Type B pancreatic cell (in vitro differentiated cells): ENCODE results near the gene PRR15L. TPM values are rescaled to one million over a fixed set of nuclear protein-coding genes. Genes with fewer than 3 reads are reported as not detected.

Experiments
- DNase-seq: peaks from one replicate; pipeline ENCODE4 v3.0.0; 2021; ENCODE audit warnings: mixed read lengths; ENCODE audit not compliant: unreplicated experiment; ENCODE audit errors: extremely low spot score
- H3K27ac Mint-ChIP-seq: 2 replicates; pipeline ENCODE4 v1.8.0; 2021; ENCODE audit warnings: mild to moderate bottlenecking, mixed read lengths
- H3K27me3 Mint-ChIP-seq: 2 replicates; pipeline ENCODE4 v1.8.0; 2021; ENCODE audit warnings: mixed read lengths
- H3K36me3 Mint-ChIP-seq: 2 replicates; pipeline ENCODE4 v1.8.0; 2021; ENCODE audit warnings: mixed read lengths
- H3K4me1 Mint-ChIP-seq: one replicate; pipeline ENCODE4 v1.8.0; 2021; ENCODE audit warnings: mixed read lengths; ENCODE audit not compliant: unreplicated experiment
- H3K4me3 Mint-ChIP-seq: 2 replicates; pipeline ENCODE4 v1.8.0; 2021; ENCODE audit warnings: mild to moderate bottlenecking, mixed read lengths
- H3K9me3 Mint-ChIP-seq: 2 replicates; pipeline ENCODE4 v1.8.0; 2021; ENCODE audit warnings: mixed read lengths
- CTCF ChIP-seq: fragments of 200-600 bp; sonication (generic); conservative IDR thresholded peaks from 2 replicates; pipeline ENCODE4 v1.5.0; 2021; ENCODE audit warnings: antibody characterized with exemption, mild to moderate bottlenecking
- total RNA-seq: library from RNA; stranded (reverse); gene quantifications from 2 replicates; pipeline ENCODE4 v1.2.1, GENCODE V29; 2021; ENCODE audit warnings: low replicate concordance

PRR15L gene
- total RNA-seq, 1 donor from 2014 or later: 20.0 TPM

- peak overlapping the region; percentile 77 for H3K4me3 Mint-ChIP-seq
- no peaks in the 10 kb centered on the region for H3K36me3 Mint-ChIP-seq
- H3K27ac Mint-ChIP-seq: peak overlapping the region; percentile 71
- peak; percentile 94 for DNase-seq
- peaks cover 10% of the 10 kb centered on the region for H3K4me1 Mint-ChIP-seq
- no peaks in the 10 kb centered on the region for H3K9me3 Mint-ChIP-seq
- H3K27me3 Mint-ChIP-seq: no peaks in the 10 kb centered on the region
- peak; percentile 96 for TF ChIP-seq CTCF
Observed at GRCh38 chr17:47949197-47949759, 8.4 kb downstream of the PRR15L start.

- H3K27ac Mint-ChIP-seq: peak overlapping the region; percentile 71
- DNase-seq: no peak
- peak overlapping the region; percentile 77 for H3K4me3 Mint-ChIP-seq
- H3K36me3 Mint-ChIP-seq: no peaks in the 10 kb centered on the region
- peaks cover 11% of the 10 kb centered on the region for H3K4me1 Mint-ChIP-seq
- TF ChIP-seq CTCF: no peak
- H3K27me3 Mint-ChIP-seq: no peaks in the 10 kb centered on the region
- no peaks in the 10 kb centered on the region for H3K9me3 Mint-ChIP-seq
Observed at GRCh38 chr17:47948706-47949196, 8.9 kb downstream of the PRR15L start.

- Mint-ChIP-seq H3K4me1 (peaks cover 16% of the 10 kb centered on the region), H3K9me3 (no peaks in the 10 kb centered on the region), H3K27ac (peak overlapping the region; percentile 76), H3K36me3 (no peaks in the 10 kb centered on the region), H3K4me3 (peak overlapping the region; percentile 41), H3K27me3 (no peaks in the 10 kb centered on the region)
- DNase-seq: no peak
- peak; percentile 86 for TF ChIP-seq CTCF
Observed at GRCh38 chr17:47946929-47947397, 10.7 kb downstream of the PRR15L start.

GRCh38 chr17:47946516-47946915 is 11.2 kb downstream of the PRR15L start:
- peak overlapping the region; percentile 76 for H3K27ac Mint-ChIP-seq
- H3K4me3 Mint-ChIP-seq: no peak overlapping the region
- no peaks in the 10 kb centered on the region for H3K27me3 Mint-ChIP-seq
- H3K4me1 Mint-ChIP-seq: peaks cover 18% of the 10 kb centered on the region
- H3K36me3 Mint-ChIP-seq: no peaks in the 10 kb centered on the region
- no peak for TF ChIP-seq CTCF
- no peaks in the 10 kb centered on the region for H3K9me3 Mint-ChIP-seq
- no peak for DNase-seq

- H3K27ac Mint-ChIP-seq: no peak overlapping the region
- peaks cover 23% of the 10 kb centered on the region for H3K4me1 Mint-ChIP-seq
- no peak for DNase-seq
- no peak for TF ChIP-seq CTCF
- no peak overlapping the region for H3K4me3 Mint-ChIP-seq
- peaks cover 5% of the 10 kb centered on the region for H3K27me3 Mint-ChIP-seq
- no peaks in the 10 kb centered on the region for H3K36me3 Mint-ChIP-seq
- H3K9me3 Mint-ChIP-seq: peaks cover 5% of the 10 kb centered on the region
Observed at GRCh38 chr17:47945529-47946508, 11.9 kb downstream of the PRR15L start.
